Hematopoietic multipotent progenitor cell treated with erythropoietin and hydrocortisone succinate and interleukin-3 and kit ligand, for 6 days (in vitro differentiated cells): ENCODE measurements around the gene TSPO.

Experiments used
- DNase-seq: peaks from one replicate; pipeline ENCODE4 v3.0.0-alpha.2; 2015

TSPO gene

DNA sequence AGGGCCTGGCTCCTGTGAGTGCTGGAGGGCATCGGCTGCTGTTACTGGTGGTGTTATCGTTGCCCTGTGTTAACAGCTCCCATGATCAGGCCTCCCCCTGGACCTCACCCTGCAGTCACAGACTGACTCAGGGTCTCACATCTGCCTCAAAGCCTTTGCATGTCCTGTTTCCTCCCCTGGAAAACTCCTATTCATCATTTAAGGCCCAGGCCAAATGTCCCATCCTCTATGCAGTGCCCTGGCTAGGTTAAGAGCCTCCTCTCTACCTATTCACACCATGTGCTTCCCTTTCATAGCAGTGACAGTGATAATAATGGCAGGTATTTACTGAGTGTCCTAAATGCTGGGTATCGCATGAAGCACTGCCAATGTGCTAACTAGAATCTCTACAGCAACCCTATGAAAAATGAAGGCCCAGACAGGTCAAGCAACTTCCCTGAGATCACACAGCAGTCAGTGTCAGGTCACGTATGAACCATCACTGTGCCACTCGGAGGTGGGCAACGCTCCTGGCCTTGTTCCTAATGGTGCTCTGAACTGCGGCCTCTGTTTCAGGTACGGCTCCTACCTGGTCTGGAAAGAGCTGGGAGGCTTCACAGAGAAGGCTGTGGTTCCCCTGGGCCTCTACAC is 9.3 kb downstream of the TSPO start:
- no peak for DNase-seq

GRCh38 chr22:43162412-43163150 is 11.2 kb downstream of the TSPO start:
- no peak for DNase-seq

DNA sequence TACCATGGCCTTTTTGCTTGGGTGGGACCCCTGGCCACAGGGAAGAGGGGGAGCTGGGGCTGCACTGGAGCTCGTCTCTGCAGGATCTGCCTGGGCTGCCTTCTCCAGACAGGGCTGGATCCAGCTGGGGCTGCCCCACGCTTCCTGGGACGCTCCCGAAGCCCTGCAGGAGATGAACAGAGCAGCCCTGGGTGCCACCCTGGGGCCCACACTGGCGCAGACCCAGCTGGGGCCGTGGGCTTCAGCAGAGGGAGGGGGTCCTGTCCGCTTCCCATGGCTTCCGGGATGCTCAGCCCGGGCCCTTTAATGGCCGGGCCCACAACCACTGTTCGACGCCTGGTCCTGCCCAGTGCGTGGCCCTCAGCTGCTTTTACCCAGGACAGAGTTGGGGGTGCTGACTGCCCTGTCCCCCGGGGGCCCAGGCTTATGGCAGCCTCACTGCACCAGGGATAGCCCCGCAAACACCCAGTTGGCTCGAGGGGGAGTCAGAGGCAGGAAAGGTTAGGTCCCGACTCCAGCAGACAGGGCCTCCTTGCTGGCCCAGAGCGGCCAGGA is 12.0 kb downstream of the TSPO start:
- no peak for DNase-seq

DNA sequence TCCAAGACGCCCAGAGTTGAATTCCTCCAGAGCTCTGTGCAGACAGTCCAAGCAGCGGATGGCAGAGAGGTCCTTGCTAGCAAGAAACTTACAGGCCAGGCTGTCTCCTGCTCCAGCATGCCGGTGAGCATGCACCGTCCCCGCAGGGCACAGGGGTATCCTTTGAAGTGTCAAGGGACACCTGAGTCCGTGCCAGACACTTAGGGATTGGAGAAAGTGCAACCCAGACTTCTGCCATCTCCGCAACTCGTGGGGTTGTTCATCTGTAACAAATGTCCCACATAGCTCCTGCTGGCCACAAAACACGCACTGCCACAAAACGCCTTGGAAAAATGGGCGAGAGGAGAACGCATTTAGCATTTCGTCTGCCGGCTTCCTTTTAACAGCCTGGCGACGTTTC is 13.3 kb downstream of the TSPO start:
- no peak for DNase-seq

DNA sequence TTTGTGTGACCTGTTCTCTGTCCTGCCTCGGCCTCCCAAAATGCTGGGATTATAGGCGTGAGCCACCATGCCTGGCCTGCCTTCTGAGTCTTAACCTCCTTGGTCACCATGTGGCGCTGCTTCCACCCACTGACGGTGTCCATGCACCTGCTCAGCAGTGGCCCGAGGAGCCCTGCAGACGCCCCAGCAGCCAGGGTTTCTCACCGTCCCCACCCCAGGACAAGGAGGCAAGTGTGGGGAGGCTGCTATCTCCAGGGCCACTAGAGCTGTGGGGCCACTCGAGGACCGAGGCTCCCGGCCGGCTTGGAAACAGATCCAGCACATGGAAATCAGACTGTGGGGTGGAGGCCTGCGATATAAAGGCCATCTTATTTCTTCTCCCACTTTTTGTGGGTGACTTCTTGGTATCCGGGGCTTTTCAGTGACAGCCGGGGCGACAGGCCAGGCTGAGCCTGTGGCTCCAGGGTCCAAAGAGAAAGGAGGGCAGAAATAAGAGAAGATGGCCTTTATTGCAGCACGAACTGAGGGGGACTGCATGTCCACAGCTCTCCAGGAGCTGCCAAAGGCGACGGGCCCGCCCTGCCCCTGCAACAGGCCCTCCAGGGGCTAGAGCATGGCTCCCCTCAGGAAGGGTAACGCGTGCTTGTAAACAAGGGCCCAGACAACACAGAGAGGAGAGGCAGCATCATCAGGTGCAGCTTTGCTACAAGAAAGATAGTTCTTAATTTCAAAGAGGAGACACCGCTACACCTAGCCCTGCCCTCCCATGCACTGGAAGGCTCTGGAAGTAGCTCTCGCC is 15.0 kb downstream of the TSPO start:
- no peak for DNase-seq

- peak; percentile 88 for DNase-seq
Observed at GRCh38 chr22:43167001-43167589, 15.7 kb downstream of the TSPO start.

DNA sequence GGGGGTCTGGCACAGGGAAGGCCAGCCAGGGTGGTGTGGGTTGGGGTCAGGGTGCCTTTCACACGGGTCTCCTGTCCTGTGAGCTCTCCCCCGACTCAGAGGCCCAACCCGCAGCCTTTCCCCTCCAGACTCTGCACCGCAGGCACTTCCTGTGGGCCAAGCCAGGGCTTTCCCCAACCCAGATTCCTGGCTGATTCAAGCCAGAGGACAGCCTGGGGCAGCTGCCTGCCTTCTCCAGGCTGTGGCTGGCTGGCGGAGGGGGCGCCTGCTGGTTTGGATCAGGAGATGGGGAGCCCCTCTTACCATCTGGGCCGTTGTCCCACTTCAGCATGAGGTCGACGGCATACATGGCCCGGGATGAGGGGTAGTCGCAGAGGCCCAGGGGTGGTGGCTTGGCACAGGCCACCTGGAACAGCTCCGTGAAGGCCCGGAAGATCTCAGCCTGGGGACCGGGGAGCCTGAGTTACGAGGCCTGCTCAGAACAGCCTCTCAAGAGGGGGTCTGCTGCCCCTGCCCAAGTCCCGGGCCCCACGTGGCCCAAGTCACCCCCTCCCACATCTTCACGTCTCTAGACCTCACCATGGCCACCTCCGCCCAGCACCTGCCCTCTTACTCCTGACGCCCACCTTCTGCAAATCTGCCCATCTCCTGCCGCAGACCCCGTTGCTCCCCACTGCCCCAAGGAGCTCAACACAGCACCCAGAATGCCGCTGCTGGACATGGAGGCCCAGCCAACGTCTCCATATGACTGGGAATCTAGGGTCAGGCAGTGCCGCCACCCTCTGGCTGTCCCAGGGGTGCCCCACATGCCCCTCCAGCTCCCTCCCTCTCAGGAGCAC is 17.3 kb downstream of the TSPO start:
- no peak for DNase-seq

DNA sequence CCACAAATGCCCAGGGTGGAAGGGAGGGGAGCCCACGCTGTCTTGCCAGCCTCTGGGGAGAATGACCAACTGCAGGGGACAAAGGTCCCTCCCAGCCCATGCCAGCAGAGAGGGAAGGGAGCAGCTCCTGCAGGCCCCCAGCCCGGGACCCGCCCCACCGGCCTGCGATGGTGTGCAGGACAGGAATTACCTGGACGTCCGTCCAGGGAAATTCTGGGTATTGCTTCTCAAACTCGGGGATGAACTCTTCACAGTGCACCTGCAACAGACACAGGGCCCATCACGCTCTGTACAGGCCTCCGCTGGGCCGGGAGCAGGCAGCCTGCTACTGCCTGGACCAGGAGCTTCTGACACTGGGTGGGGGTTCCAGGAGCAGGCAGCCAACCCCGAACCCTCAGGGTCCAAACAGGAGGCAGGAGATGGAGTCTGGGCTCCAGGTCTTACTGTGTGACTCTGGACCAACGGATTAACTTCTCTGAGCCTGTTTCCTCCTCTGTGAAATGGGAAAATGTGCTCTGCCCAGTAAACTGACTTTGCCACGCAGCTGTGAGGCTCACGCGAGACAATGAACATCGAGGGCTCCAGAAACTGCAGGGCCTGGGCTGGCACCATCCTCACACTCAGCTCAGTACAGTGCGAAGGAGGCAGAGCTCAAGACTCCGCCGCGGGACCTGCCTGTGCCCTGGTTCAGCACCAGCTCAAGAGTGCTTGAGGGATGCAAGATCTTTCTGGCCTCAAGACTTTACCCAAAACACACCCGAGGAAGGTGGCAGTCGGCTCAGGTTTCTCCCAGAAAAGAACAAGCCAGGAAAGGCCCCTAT is 18.2 kb downstream of the TSPO start:
- no peak for DNase-seq

- no peak for DNase-seq
Observed at GRCh38 chr22:43170131-43170480, 18.7 kb downstream of the TSPO start.

DNA sequence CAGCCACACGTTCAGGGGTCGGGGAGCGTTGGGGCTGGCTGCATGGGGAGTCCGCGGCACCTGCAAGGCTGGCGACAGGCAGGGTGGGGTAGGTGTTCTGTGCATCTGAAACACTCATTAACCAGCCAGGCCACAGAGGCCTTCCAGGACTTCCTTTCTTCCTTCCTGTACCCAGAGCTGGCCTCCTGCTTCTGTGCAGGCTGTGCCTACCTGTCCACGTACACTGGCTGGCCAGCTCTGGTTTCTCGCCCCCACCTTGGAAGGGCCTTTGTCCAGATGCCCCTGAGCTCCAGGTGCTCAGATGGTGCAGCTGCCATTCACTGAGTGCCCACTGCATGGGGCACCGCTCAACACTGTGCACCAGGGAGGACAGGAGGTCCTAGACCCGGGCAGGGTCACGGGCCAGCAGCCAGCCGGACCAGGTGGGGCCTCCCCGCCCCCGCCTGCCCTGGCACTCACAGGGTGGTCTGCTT is 19.7 kb downstream of the TSPO start:
- DNase-seq = no peak

DNA sequence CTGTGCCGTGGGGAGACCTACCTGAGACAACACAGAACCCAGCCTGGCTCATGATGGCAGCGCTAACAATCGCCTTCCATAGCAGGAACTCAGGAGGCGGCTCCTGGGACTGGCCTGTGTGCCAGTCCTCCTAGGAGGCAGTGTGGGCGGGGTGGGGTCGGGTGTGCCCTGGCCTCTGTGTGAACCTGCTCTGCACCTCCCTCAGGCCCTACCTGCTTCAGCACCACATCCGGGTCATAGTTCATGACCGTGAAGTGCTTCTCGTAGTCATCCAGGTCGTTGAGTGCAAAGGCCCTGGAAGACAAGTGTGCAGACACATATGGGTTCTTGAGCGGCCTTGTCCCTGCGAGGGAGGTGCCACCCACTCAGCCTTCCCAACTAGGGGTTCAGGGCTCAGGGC is 20.2 kb downstream of the TSPO start:
- DNase-seq = no peak

- DNase-seq = no peak
Observed at GRCh38 chr22:43172191-43172590, 20.8 kb downstream of the TSPO start.

DNA sequence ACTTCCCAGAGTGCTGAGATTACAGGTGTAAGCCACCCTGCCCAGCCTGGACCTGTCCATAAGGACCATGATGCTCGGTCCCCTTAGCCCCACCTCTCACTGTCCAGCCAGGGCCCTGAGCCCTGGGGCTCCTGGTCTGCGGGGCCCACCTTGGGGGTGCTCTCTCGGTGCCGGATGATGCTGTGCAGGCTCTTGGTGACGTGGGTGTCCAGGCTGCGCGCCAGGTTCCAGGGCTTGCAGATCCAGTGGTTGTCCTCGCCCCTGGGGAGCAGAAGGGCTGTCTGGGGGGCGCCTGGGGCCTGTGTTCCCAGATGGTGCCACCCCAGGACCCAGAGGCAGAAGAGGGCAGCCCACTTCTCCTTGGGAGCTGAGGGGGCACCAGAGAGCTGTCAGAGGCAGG is 22.2 kb downstream of the TSPO start:
- DNase-seq = no peak

DNA sequence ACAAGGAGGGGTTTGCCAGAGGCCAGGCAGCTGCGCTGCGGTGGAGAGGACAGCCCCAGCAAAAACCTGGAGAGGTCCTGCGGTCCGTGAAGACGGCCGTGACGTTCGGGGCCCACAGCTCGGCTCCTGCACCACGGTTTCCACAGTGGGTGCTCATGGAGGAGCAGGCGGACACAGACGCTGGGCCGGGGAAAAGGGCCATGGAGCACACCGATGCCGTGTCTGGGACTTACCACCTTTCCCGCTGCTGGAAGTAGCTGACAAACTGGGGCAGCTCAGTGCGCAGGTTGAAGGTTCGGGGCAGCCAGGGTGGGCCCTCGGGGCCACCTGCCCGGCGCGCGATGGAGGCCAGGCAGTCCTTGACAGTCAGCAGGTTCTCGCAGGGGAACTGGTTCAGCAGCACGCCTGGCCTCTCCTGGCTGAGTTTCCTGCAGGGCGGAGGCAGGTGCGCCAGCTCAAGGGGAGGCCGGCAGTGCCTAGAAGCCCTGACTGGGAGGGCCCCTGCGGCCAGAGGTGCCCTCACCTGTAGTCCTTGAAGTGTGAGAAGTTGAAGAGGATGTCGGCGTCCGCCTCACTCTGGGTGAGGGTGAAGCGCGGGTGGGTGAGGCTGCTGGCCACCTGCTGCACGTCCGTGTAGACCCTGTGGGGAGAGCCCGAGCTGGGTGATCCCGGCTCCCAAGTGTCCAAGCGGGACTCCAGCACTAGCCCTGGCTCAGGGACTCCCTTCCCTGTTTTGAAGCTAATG is 22.8 kb downstream of the TSPO start:
- DNase-seq = no peak

GRCh38 chr22:43174941-43175531 is 23.7 kb downstream of the TSPO start:
- no peak for DNase-seq

DNA sequence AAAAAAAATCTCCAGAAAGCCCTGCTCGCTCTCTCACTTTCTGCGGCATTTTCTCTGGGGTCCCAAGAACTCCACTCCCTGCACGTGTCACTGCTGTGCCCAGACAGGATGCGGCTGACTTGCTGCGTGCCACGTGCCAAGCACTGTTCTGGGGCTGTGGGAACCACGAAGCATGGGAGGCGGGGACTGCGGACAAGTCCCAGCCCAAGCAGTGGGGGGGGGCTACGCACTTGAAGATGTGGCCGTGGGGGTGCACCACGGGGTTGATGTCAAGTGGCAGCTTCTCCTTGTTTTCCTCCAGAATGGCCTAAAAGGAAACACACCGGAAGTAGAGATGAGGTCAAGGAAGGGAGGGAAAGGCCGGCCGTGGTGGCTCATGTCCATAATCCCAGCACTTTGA is 24.7 kb downstream of the TSPO start:
- no peak for DNase-seq

DNA sequence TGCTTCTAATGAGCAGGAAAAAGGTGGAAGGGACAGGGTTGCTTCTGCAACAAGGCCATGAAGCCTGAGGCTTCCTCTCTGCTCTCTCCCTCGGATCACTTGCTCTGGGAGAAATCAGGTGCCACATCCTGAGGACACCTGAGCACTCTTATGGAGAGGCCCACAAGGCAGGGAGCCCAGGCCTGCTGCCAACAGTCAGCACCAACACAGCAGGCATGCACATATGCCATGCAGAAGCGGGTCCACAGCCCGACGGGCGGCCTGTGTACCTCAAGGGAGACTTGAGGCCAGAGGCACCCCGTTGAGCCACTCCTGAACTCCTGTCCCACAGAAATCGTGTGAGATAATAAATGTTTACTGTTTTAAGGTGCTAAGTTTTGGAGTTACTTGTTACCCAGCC is 26.1 kb downstream of the TSPO start:
- no peak for DNase-seq

DNA sequence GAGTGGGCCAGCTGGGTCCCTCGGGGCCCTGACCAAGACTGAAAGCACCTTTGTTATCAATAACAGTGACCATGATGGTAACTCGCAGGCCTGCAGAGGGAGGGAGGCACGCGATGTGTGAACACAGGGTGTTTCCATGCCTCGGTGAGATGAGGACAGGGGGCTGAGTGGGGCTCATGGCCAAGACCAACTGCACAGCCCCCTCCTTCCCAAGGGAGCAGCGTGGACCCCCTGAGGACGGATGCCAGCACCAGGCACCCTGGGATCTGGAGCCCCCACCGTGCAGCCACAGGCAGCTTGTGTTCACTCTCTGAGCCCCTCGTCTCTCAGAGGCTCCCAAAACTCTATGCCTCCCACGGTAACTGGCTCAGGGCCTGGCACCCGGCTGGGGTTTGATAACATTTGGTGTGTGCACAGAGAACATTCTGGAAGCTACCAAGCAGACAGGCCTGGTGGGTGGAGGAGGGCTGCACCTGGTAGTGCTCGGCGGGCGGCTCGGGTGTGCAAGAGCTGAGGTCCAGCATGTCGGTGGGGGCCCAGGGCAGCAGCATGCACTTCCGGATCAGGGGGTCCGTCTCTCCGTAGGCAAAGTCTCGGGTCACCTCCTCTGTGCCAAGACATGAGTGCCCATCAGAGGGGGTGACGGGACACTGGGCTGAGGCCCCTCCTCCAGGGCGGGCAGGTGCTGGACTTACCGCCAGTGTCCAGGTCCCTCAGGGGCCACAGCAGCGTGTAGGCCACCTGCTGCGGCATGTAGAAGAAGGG is 28.0 kb downstream of the TSPO start:
- DNase-seq = no peak

DNA sequence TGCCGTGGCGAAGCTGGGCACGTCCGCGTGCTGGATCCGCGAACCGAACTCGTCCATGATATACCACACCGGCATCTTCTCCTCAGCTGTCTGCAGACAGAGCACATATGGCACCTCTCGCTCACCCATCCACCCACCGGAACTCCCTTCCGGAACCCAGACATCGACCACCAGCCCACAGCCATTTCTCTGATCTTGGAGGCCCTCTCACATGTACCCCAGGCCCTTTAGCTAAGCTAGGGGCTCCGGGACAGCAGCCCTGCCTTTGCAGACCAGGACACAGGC is 28.5 kb downstream of the TSPO start:
- no peak for DNase-seq

- DNase-seq = no peak
Observed at GRCh38 chr22:43180670-43181069, 29.3 kb downstream of the TSPO start.
